K562 (cell line): Measurements from ENCODE around the gene VGF. TPM values are rescaled to one million over a fixed set of nuclear protein-coding genes. Genes with fewer than 3 reads are reported as not detected.
A peak's percentile ranks its signal among the peaks of the same experiment; 100 is the strongest.

Experiments used
- ARID2 ChIP-seq: fragments of 450-650 bp; IDR thresholded peaks from 2 replicates; pipeline ENCODE4 v1.6.1; 2017; ENCODE audit warnings: antibody characterized with exemption, mild to moderate bottlenecking
- CBFA2T2 ChIP-seq: fragments of 450-650 bp; conservative IDR thresholded peaks from 2 replicates; pipeline ENCODE4 v1.6.1; 2017; ENCODE audit warnings: mild to moderate bottlenecking
- CREB5 ChIP-seq: fragments of 250-450 bp; sonication (Bioruptor Pico); IDR thresholded peaks from 2 replicates; pipeline ENCODE4 v1.5.0; 2020; ENCODE audit warnings: mild to moderate bottlenecking
- CSDE1 ChIP-seq, 2 experiments: fragments of 450-650 bp; IDR thresholded peaks; 2 replicates each; pipeline ENCODE4 v1.6.1; 2016; ENCODE audit warnings: mild to moderate bottlenecking in 1 of 2
- FUS ChIP-seq: fragments of 200-400 bp; formaldehyde crosslinking; optimal IDR thresholded peaks from 2 replicates; pipeline ENCODE3; 2017; ENCODE audit warnings: low read depth, low read length
- JUND ChIP-seq, 2 experiments: IDR thresholded peaks; 2 replicates in 1 of 2; 3 replicates in 1 of 2; pipeline ENCODE4 v1.6.1; 2011; ENCODE audit warnings: borderline replicate concordance in 2 of 2, low read depth in 2 of 2, low read length in 2 of 2, improper control_type of control experiment in 1 of 2, missing biosample characterization in 1 of 2, missing genetic modification characterization in 1 of 2, missing genetic modification reagents in 1 of 2
- KLF16 ChIP-seq: IDR thresholded peaks from 2 replicates; pipeline ENCODE4 v1.6.1; 2016; ENCODE audit warnings: antibody characterized with exemption
- SMARCA4 ChIP-seq: fragments of 450-650 bp; IDR thresholded peaks from 2 replicates; pipeline ENCODE4 v1.6.1; 2016
- SMARCA5 ChIP-seq: fragments of 450-650 bp; IDR thresholded peaks from 2 replicates; pipeline ENCODE4 v1.6.1; 2016
- SRSF1 ChIP-seq: fragments of 200-400 bp; formaldehyde crosslinking; IDR thresholded peaks from 2 replicates; pipeline ENCODE4 v1.6.1; 2017; ENCODE audit warnings: mild to moderate bottlenecking, low read depth, low read length, moderate library complexity
- ZC3H11A ChIP-seq: IDR thresholded peaks from 2 replicates; pipeline ENCODE4 v1.6.1; 2012; ENCODE audit warnings: low read depth, low read length, improper control_type of control experiment
- polyA plus RNA-seq, 8 experiments: library from polyadenylated mRNA; depleted of rRNA in 4 of 8; stranded (reverse) in 5 of 8; unstranded in 3 of 8; fragments of >200 nt; fragmentation: Nextera tagmentation in 2 of 8; fragmentation: Illumina TruSeq in 1 of 8; extraction: Ambion mirVana in 2 of 8; extraction: Trizol in 1 of 8; gene quantifications; 2 replicates each; pipeline versions ENCODE4 v1.2.1 to v1.2.3, GENCODE V29; 2011 to 2014; ENCODE audit warnings: inconsistent platforms in 1 of 8, missing spikeins in 1 of 8
- total RNA-seq, 7 experiments: library from RNA; depleted of rRNA in 6 of 7; stranded (reverse); fragments of >200 nt in 6 of 7; fragmentation: Illumina TruSeq in 2 of 7; extraction: Trizol in 2 of 7; gene quantifications; 2 replicates each; pipeline versions ENCODE4 v1.2.1 to v1.2.3, GENCODE V29; 2011 to 2021; ENCODE audit warnings: low replicate concordance in 1 of 7
- TF ChIP-seq, protein P1 (sequence below), 2 experiments: fragments of 450-650 bp; formaldehyde crosslinking in 1 of 2; IDR thresholded peaks; 2 replicates each; pipeline versions ENCODE4 v1.4.0 to v1.6.1; 2014 to 2020; ENCODE audit warnings: mild to moderate bottlenecking in 2 of 2, borderline replicate concordance in 1 of 2, low read depth in 1 of 2
- TF ChIP-seq, protein P2 (sequence below): sonication (generic); formaldehyde crosslinking; IDR thresholded peaks from 2 replicates; pipeline ENCODE4 v1.8.0; 2022; ENCODE audit warnings: missing genetic modification reagents, mild to moderate bottlenecking, borderline replicate concordance
- TF ChIP-seq, protein P3 (sequence below): fragments of 250-450 bp; sonication (Bioruptor Pico); IDR thresholded peaks from 2 replicates; pipeline ENCODE4 v1.4.0; 2020
- TF ChIP-seq, protein P4 (sequence below): fragments of 450-650 bp; formaldehyde crosslinking; IDR thresholded peaks from 2 replicates; pipeline ENCODE4 v1.4.0; 2020; ENCODE audit warnings: mild to moderate bottlenecking, moderate library complexity

The VGF gene
- total and polyA plus RNA-seq, 9 of the 15 experiments (the other 6 are each of a cell fraction or from before 2014, with no cell fraction given) = 0.03 to 5.7 (median 0.34) TPM

DNA sequence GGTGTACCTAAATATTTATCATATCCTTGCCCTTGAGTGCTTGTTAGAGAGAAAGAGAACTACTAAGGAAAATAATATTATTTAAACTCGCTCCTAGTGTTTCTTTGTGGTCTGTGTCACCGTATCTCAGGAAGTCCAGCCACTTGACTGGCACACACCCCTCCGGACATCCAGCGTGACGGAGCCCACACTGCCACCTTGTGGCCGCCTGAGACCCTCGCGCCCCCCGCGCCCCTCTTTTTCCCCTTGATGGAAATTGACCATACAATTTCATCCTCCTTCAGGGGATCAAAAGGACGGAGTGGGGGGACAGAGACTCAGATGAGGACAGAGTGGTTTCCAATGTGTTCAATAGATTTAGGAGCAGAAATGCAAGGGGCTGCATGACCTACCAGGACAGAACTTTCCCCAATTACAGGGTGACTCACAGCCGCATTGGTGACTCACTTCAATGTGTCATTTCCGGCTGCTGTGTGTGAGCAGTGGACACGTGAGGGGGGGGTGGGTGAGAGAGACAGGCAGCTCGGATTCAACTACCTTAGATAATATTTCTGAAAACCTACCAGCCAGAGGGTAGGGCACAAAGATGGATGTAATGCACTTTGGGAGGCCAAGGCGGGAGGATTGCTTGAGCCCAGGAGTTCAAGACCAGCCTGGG, 27.0 kb downstream of the VGF start (continued):
- TF ChIP-seq, protein P1, sequence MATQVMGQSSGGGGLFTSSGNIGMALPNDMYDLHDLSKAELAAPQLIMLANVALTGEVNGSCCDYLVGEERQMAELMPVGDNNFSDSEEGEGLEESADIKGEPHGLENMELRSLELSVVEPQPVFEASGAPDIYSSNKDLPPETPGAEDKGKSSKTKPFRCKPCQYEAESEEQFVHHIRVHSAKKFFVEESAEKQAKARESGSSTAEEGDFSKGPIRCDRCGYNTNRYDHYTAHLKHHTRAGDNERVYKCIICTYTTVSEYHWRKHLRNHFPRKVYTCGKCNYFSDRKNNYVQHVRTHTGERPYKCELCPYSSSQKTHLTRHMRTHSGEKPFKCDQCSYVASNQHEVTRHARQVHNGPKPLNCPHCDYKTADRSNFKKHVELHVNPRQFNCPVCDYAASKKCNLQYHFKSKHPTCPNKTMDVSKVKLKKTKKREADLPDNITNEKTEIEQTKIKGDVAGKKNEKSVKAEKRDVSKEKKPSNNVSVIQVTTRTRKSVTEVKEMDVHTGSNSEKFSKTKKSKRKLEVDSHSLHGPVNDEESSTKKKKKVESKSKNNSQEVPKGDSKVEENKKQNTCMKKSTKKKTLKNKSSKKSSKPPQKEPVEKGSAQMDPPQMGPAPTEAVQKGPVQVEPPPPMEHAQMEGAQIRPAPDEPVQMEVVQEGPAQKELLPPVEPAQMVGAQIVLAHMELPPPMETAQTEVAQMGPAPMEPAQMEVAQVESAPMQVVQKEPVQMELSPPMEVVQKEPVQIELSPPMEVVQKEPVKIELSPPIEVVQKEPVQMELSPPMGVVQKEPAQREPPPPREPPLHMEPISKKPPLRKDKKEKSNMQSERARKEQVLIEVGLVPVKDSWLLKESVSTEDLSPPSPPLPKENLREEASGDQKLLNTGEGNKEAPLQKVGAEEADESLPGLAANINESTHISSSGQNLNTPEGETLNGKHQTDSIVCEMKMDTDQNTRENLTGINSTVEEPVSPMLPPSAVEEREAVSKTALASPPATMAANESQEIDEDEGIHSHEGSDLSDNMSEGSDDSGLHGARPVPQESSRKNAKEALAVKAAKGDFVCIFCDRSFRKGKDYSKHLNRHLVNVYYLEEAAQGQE (IDR thresholded peaks at IDR 0.05; ENCODE audit: borderline replicate concordance) = peak; percentile 85
- TF ChIP-seq, protein P1 (CRISPR knock-in tag; IDR thresholded peaks at IDR 0.05; ENCODE audit: low read depth) = no peak
- TF ChIP-seq, protein P2, sequence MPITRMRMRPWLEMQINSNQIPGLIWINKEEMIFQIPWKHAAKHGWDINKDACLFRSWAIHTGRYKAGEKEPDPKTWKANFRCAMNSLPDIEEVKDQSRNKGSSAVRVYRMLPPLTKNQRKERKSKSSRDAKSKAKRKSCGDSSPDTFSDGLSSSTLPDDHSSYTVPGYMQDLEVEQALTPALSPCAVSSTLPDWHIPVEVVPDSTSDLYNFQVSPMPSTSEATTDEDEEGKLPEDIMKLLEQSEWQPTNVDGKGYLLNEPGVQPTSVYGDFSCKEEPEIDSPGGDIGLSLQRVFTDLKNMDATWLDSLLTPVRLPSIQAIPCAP (CRISPR knock-in tag) = no peak
- peak; percentile 70 for TF ChIP-seq CBFA2T2
- TF ChIP-seq KLF16 = peak; percentile 56; the same call in 1 of the 2 replicates
- TF ChIP-seq, protein P3, sequence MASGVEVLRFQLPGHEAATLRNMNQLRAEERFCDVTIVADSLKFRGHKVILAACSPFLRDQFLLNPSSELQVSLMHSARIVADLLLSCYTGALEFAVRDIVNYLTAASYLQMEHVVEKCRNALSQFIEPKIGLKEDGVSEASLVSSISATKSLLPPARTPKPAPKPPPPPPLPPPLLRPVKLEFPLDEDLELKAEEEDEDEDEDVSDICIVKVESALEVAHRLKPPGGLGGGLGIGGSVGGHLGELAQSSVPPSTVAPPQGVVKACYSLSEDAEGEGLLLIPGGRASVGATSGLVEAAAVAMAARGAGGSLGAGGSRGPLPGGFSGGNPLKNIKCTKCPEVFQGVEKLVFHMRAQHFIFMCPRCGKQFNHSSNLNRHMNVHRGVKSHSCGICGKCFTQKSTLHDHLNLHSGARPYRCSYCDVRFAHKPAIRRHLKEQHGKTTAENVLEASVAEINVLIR (CRISPR knock-in tag) = peak; percentile 57
- TF ChIP-seq CSDE1 (IDR thresholded peaks at IDR 0.05) = no peak; a peak in 1 of 4 replicates
- TF ChIP-seq JUND (IDR thresholded peaks at IDR 0.05; ENCODE audit: borderline replicate concordance, low read depth, low read length) = peak; percentile 100
- TF ChIP-seq JUND (tag; IDR thresholded peaks at IDR 0.05; ENCODE audit: borderline replicate concordance, low read depth, low read length) = peak; percentile 100
- no peak for TF ChIP-seq ZC3H11A
- peak; percentile 93 for TF ChIP-seq ARID2
- no peak for TF ChIP-seq SRSF1
- no peak for TF ChIP-seq FUS
- TF ChIP-seq SMARCA5 = no peak
- TF ChIP-seq, protein P4, sequence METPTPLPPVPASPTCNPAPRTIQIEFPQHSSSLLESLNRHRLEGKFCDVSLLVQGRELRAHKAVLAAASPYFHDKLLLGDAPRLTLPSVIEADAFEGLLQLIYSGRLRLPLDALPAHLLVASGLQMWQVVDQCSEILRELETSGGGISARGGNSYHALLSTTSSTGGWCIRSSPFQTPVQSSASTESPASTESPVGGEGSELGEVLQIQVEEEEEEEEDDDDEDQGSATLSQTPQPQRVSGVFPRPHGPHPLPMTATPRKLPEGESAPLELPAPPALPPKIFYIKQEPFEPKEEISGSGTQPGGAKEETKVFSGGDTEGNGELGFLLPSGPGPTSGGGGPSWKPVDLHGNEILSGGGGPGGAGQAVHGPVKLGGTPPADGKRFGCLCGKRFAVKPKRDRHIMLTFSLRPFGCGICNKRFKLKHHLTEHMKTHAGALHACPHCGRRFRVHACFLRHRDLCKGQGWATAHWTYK = peak; percentile 59; the same call in 1 of the 2 replicates
- TF ChIP-seq SMARCA4 = peak; percentile 99
- TF ChIP-seq CREB5 (CRISPR knock-in tag) = no peak
